K562 (cell line): ENCODE results near the gene WDR76. TPM values are rescaled to one million over a fixed set of nuclear protein-coding genes. Genes with fewer than 3 reads are reported as not detected.
A peak's percentile ranks its signal among the peaks of the same experiment; 100 is the strongest.

Experiments
- AFF1 ChIP-seq, 2 experiments: fragments of 450-650 bp; IDR thresholded peaks; 2 replicates each; pipeline ENCODE4 v1.6.1; 2018; ENCODE audit warnings: mild to moderate bottlenecking in 2 of 2, low read depth in 1 of 2; ENCODE audit not compliant: partially characterized antibody in 2 of 2
- DACH1 ChIP-seq: fragments of 450-650 bp; IDR thresholded peaks from 2 replicates; pipeline ENCODE4 v1.6.1; 2018; ENCODE audit not compliant: partially characterized antibody
- ETV1 ChIP-seq: fragments of 450-650 bp; conservative IDR thresholded peaks from 2 replicates; pipeline ENCODE4 v1.6.1; 2016; ENCODE audit warnings: missing genetic modification characterization, control low read depth, low read depth, missing compliant biosample characterization
- HLTF ChIP-seq: fragments of 450-650 bp; IDR thresholded peaks from 2 replicates; pipeline ENCODE4 v1.6.1; 2016
- NFIC ChIP-seq: fragments of 450-650 bp; IDR thresholded peaks from 2 replicates; pipeline ENCODE4 v1.6.1; 2017; ENCODE audit warnings: mild to moderate bottlenecking, inconsistent platforms
- STAG1 ChIP-seq: sonication (generic); formaldehyde crosslinking; IDR thresholded peaks from 2 replicates; pipeline ENCODE4 v1.5.0; 2020; ENCODE audit warnings: missing genetic modification reagents, borderline replicate concordance
- TAF7 ChIP-seq: fragments of 450-650 bp; IDR thresholded peaks from 2 replicates; pipeline ENCODE4 v1.6.1; 2016; ENCODE audit warnings: missing genetic modification characterization, missing compliant biosample characterization
- polyA plus RNA-seq, 8 experiments: library from polyadenylated mRNA; depleted of rRNA in 4 of 8; stranded (reverse) in 5 of 8; unstranded in 3 of 8; fragments of >200 nt; fragmentation: Nextera tagmentation in 2 of 8; fragmentation: Illumina TruSeq in 1 of 8; extraction: Ambion mirVana in 2 of 8; extraction: Trizol in 1 of 8; gene quantifications; 2 replicates each; pipeline versions ENCODE4 v1.2.1 to v1.2.3, GENCODE V29; 2011 to 2014; ENCODE audit warnings: inconsistent platforms in 1 of 8, missing spikeins in 1 of 8
- total RNA-seq, 7 experiments: library from RNA; depleted of rRNA in 6 of 7; stranded (reverse); fragments of >200 nt in 6 of 7; fragmentation: Illumina TruSeq in 2 of 7; extraction: Trizol in 2 of 7; gene quantifications; 2 replicates each; pipeline versions ENCODE4 v1.2.1 to v1.2.3, GENCODE V29; 2011 to 2021; ENCODE audit warnings: low replicate concordance in 1 of 7
- TF ChIP-seq, protein P1 (sequence below): sonication (generic); formaldehyde crosslinking; IDR thresholded peaks from 2 replicates; pipeline ENCODE4 v1.5.0; 2020; ENCODE audit warnings: missing genetic modification reagents
- TF ChIP-seq, protein P2 (sequence below): sonication (generic); formaldehyde crosslinking; IDR thresholded peaks from 2 replicates; pipeline ENCODE4 v1.8.0; 2022; ENCODE audit warnings: mild to moderate bottlenecking, missing genetic modification reagents
- TF ChIP-seq, protein P3 (sequence below), 3 experiments: fragments of 200-800 bp in 1 of 3; fragments of 250-450 bp in 1 of 3; fragments of 450-650 bp in 1 of 3; sonication (Bioruptor Pico) in 1 of 3; sonication (Bioruptor generic) in 1 of 3; formaldehyde crosslinking in 1 of 3; IDR thresholded peaks; 2 replicates each; pipeline versions ENCODE4 v1.6.1 to v1.8.0; 2016 to 2022; ENCODE audit warnings: mild to moderate bottlenecking in 2 of 3, missing genetic modification characterization in 2 of 3, missing compliant biosample characterization in 1 of 3, moderate library complexity in 1 of 3

Gene WDR76
- total and polyA plus RNA-seq, 9 of the 15 experiments (the other 6 are each of a cell fraction or from before 2014, with no cell fraction given) = 9.8 to 69.5 (median 44.4) TPM

DNA sequence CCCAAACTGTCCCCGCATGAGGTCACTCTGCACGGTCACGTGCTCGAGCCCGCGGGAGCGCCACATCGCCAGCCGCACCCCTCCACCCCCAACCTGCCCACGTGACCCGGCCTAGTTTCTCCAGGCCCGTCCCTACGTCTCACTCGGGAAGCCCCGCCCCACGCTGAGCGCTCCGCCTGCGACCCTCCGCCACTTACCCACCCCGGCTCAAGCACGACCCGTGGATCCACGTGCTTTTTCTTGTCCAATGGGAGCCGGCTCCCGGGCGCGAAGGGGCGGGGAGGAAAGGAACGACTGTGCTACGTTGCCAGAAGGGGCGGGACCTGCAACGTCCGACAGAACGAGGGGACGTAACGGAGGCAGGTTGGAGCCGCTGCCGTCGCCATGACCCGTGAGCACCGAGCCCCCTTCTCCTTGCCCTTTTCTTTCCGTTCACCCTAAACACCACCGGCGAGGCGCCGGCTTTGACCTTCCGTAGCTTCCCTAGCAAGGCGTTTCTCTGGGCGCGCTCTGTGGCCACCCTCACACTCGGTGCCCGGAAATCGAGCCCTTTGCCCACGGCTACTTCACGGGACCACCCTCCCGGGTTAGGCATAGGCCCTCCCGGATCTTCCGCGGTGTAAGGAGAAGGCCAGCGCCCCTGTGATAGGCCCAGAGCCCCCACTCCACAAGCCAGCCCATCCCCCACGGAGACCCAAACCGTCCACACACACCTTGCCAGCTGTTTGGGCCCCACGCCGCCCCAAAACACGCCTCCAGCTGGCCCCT, 34.6 kb upstream of the WDR76 start, which contains the start of gene SERF2 (continued):
- TF ChIP-seq AFF1 (IDR thresholded peaks at IDR 0.05; ENCODE audit: low read depth in 1 of 2, partially characterized antibody in 2 of 2) = peak in 1 of 2 experiments; percentile 57
- TF ChIP-seq NFIC = peak; percentile 57
- TF ChIP-seq, protein P1, sequence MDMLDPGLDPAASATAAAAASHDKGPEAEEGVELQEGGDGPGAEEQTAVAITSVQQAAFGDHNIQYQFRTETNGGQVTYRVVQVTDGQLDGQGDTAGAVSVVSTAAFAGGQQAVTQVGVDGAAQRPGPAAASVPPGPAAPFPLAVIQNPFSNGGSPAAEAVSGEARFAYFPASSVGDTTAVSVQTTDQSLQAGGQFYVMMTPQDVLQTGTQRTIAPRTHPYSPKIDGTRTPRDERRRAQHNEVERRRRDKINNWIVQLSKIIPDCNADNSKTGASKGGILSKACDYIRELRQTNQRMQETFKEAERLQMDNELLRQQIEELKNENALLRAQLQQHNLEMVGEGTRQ (CRISPR knock-in tag) = peak; percentile 97
- TF ChIP-seq ETV1 (tag) = 0 out of 2 replicates have a peak, but pooled peaks have one; percentile 11
- TF ChIP-seq STAG1 (CRISPR knock-in tag) = peak; percentile 46; the same call in 1 of the 2 replicates
- peak; percentile 62 for TF ChIP-seq DACH1
- TF ChIP-seq HLTF = peak; percentile 33; the same call in 1 of the 2 replicates
- TF ChIP-seq, protein P2, sequence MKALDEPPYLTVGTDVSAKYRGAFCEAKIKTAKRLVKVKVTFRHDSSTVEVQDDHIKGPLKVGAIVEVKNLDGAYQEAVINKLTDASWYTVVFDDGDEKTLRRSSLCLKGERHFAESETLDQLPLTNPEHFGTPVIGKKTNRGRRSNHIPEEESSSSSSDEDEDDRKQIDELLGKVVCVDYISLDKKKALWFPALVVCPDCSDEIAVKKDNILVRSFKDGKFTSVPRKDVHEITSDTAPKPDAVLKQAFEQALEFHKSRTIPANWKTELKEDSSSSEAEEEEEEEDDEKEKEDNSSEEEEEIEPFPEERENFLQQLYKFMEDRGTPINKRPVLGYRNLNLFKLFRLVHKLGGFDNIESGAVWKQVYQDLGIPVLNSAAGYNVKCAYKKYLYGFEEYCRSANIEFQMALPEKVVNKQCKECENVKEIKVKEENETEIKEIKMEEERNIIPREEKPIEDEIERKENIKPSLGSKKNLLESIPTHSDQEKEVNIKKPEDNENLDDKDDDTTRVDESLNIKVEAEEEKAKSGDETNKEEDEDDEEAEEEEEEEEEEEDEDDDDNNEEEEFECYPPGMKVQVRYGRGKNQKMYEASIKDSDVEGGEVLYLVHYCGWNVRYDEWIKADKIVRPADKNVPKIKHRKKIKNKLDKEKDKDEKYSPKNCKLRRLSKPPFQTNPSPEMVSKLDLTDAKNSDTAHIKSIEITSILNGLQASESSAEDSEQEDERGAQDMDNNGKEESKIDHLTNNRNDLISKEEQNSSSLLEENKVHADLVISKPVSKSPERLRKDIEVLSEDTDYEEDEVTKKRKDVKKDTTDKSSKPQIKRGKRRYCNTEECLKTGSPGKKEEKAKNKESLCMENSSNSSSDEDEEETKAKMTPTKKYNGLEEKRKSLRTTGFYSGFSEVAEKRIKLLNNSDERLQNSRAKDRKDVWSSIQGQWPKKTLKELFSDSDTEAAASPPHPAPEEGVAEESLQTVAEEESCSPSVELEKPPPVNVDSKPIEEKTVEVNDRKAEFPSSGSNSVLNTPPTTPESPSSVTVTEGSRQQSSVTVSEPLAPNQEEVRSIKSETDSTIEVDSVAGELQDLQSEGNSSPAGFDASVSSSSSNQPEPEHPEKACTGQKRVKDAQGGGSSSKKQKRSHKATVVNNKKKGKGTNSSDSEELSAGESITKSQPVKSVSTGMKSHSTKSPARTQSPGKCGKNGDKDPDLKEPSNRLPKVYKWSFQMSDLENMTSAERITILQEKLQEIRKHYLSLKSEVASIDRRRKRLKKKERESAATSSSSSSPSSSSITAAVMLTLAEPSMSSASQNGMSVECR = peak; percentile 81; the same call in 1 of the 2 replicates
- peak; percentile 60; the same call in 1 of the 2 replicates for TF ChIP-seq TAF7 (tag)
- TF ChIP-seq, protein P3, sequence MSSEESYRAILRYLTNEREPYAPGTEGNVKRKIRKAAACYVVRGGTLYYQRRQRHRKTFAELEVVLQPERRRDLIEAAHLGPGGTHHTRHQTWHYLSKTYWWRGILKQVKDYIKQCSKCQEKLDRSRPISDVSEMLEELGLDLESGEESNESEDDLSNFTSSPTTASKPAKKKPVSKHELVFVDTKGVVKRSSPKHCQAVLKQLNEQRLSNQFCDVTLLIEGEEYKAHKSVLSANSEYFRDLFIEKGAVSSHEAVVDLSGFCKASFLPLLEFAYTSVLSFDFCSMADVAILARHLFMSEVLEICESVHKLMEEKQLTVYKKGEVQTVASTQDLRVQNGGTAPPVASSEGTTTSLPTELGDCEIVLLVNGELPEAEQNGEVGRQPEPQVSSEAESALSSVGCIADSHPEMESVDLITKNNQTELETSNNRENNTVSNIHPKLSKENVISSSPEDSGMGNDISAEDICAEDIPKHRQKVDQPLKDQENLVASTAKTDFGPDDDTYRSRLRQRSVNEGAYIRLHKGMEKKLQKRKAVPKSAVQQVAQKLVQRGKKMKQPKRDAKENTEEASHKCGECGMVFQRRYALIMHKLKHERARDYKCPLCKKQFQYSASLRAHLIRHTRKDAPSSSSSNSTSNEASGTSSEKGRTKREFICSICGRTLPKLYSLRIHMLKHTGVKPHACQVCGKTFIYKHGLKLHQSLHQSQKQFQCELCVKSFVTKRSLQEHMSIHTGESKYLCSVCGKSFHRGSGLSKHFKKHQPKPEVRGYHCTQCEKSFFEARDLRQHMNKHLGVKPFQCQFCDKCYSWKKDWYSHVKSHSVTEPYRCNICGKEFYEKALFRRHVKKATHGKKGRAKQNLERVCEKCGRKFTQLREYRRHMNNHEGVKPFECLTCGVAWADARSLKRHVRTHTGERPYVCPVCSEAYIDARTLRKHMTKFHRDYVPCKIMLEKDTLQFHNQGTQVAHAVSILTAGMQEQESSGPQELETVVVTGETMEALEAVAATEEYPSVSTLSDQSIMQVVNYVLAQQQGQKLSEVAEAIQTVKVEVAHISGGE (CRISPR knock-in tag; IDR thresholded peaks at IDR 0.05) = peak in 1 of 3 experiments; percentile 40; a peak in 1 of 6 replicates
